ENCODE data around the gene ERF.

Gene ERF

DNA sequence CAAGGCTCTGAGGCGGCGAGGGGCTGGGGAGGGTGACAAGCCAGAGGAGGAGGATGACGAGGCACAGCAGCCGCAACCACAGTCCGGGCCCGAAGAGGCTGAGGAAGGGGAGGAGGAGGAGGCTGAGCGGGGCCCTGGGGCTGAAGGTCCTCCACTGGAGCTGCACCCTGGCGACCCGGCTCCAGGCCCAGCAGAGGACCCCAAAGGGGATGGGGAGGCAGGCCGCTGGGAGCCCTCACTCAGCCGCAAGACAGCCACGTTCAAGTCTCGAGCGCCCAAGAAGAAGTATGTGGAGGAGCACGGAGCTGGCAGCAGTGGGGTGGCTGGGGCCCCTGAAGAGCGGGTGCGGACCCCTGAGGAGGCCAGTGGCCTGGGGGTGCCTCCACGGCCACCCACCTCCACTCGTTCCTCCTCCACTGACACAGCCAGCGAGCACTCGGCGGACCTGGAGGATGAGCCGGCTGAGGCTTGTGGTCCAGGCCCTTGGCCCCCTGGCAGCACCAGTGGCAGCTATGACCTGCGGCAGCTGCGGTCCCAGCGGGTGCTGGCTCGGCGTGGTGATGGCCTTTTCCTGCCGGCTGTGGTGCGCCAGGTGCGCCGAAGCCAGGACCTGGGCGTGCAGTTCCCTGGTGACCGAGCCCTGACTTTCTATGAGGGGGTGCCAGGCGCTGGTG is 17.1 kb upstream of the ERF start:
- no peak overlapping the region for H3K4me3 ChIP-seq (ENCODE audit: low read depth, low read length)
- TF ChIP-seq, protein P1, sequence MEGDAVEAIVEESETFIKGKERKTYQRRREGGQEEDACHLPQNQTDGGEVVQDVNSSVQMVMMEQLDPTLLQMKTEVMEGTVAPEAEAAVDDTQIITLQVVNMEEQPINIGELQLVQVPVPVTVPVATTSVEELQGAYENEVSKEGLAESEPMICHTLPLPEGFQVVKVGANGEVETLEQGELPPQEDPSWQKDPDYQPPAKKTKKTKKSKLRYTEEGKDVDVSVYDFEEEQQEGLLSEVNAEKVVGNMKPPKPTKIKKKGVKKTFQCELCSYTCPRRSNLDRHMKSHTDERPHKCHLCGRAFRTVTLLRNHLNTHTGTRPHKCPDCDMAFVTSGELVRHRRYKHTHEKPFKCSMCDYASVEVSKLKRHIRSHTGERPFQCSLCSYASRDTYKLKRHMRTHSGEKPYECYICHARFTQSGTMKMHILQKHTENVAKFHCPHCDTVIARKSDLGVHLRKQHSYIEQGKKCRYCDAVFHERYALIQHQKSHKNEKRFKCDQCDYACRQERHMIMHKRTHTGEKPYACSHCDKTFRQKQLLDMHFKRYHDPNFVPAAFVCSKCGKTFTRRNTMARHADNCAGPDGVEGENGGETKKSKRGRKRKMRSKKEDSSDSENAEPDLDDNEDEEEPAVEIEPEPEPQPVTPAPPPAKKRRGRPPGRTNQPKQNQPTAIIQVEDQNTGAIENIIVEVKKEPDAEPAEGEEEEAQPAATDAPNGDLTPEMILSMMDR (conservative IDR thresholded peaks at IDR 0.05; ENCODE audit: low read depth, low read length): no peak

DNA sequence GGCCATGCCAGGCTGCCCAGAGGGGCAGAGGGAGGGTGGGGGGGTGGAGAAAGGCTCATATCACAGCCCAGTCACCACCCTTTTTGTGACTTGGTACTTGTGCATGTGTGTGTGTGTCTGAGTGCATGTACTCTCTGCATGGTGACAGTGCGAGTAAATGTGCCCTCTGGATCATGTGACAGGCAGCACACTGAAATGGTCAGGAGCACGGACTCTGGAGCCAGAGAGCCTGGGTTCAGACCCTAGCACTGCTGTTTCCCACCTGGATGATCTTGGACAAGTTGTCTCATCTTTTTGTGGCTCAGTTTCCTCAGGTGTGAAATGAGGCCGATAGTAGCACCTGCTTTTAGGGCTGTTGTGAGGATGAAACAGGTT is 16.1 kb upstream of the ERF start:
- TF ChIP-seq, protein P1 (conservative IDR thresholded peaks at IDR 0.05; ENCODE audit: low read depth, low read length): no peak
- DNase-seq (ENCODE audit: low read depth): no peak
- H3K4me3 ChIP-seq (ENCODE audit: low read depth, low read length): peak overlapping the region; percentile 64

More for the DNA sequence above, 17.1 kb upstream of the ERF start:
- no peak for DNase-seq (ENCODE audit: low read depth)

DNA sequence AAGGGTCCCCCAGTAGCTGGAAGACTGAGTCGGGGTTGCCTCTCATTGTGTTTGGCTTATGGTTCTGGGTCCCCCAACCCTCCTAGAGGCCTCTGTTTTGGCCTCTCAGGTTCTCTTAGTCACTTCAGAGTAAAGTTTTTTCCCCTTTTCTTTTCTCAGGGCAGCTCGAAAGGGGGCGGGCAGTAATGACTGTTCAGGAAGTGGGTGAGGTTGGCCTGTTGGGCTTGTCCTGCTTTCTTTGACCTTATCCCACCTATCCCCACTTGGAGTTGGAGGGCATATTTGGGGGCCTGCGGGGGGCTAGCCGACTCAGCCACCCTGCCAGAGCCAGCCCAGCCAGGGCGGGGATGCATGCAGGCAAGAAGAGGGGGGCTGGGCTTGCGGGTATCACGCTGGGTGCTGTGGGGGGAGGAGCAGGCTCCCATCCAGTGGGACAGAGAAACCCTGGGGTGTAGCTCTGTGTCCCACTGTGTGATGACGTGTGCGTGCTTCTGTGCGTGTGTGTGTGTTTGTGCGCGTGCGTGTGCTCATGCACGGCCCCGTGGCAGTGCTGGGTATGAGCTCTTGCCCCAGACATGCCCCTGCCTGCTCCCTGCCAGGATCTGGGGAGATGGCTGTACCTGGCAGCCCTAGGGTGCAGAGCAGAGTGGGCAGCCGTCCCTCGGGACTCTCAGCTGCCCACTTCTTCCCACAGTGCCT is 15.6 kb upstream of the ERF start:
- H3K4me3 ChIP-seq (ENCODE audit: low read depth, low read length): peak overlapping the region; percentile 64
- TF ChIP-seq, protein P1 (conservative IDR thresholded peaks at IDR 0.05; ENCODE audit: low read depth, low read length): no peak
- peak; percentile 91 for DNase-seq (ENCODE audit: low read depth)

DNA sequence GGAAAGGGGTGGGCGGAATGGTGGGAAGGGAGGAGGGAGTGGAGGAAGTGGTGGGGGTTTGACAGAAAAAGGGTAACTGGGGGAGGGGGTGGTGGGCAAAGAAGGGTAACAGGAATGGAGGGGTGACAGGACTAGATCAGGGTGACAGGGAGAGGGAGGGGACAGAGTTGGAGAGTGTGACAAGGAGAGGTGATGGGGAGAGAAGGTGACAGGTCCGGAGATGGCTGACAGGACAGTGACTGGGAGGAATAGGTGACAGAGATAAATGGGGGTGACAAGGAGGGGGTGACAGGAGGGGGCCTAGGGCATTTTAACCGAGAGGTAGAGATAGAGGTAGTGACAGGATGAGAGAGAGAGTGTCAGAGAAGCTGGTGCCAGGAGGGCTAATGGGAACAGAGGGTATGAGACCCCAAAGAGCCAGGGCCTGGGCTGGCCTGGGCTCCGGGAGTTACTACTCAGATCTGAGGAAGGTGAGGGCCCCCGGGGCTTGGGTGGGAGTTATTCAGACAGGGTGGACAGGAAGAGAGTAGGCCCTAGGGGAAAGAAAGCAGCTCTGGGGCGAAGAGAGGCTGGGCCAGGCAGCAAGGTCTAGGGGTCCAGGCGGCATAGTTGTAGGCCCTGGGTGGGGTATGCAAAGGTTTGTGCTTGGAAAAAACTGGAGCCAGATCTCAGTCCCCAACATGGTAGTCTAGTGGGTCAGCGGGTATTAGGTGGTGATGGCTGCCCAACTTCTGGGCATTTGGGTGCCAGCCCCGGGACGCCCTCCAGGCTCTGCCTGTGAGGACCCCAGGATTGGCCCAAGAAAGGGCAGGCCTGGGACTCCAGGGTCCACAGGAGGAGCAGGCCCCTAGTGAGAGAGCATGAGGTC is 14.8 kb upstream of the ERF start:
- peak overlapping the region; percentile 64 for H3K4me3 ChIP-seq (ENCODE audit: low read depth, low read length)
- TF ChIP-seq, protein P1 (conservative IDR thresholded peaks at IDR 0.05; ENCODE audit: low read depth, low read length): no peak
- DNase-seq (ENCODE audit: low read depth): no peak

DNA sequence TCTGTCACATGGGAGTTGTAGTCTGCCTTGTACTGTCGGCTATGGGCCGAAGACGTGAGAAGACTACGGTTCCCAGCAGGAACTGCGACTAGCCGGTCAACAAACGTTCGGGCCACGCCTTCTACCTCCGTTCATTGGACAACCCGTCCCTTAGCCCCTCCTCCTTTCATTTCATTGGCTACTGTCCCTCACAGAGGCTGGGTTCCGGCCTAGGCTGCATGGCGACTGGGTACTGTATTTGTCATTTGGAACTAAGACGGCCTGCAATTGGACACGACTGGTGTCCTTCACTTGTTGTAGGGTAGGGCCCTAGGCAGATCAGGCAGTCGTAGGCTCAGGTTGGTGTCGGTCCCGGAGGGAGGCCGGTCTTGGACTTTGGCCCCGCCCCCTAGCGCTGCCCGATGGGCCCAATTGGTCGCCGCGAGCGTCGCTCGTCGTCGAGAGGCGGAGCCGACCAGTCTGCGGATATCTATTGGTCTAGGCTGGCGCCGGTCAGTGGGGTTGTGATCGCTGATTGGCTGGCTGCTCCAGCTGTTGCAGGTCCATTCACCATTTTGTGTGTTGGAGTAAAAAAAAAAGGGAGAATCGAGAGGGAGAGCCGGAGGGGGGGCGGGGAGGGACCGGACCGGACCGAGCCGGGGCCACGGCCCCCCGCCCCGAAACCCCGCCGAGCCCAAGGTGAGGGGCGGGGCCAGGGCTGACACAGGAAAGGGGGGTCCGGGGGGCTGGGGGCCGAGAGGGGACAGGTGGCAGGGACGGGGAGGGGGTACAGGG is 14.0 kb upstream of the ERF start, which contains the start of gene CIC:
Gene CIC (plus strand): TSS at position 549 of the 774 bp plus-strand sequence. CDS start 2,532 bp downstream, outside the sequence.
- peak; percentile 100 for DNase-seq (ENCODE audit: low read depth)
- TF ChIP-seq, protein P1 (conservative IDR thresholded peaks at IDR 0.05; ENCODE audit: low read depth, low read length): no peak
- H3K4me3 ChIP-seq (ENCODE audit: low read depth, low read length): peak within 1 kb of the TSS; percentile 93

DNA sequence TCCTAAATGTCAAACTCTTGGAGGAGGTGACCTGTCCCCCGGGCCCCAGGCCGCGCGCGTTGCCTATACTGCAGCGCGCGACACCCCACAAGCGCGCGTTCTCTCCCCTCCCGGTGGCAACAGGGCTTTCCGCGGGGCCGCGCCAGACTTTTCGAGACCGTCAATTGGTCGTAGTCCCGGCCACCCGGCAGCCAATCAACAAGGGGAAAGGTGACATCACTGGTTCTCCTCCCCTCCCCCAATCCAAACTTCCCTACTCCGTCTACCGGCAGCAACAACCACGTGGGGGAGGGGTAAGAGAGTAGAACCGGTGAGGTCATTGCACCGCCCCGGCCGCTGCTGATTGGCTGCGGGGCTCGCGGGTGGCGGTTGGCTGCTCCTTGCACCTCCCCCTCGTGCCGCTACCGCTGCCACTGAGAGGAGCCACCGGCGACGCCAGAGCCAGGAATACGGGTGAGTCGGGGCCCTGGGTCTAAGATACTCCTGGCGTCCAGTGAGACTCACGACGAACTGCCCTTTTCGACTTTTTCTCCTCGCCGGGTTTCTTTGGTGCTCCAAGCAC is 13.3 kb upstream of the ERF start:
- TF ChIP-seq, protein P1 (conservative IDR thresholded peaks at IDR 0.05; ENCODE audit: low read depth, low read length): no peak
- DNase-seq (ENCODE audit: low read depth): peak; percentile 100
- peak overlapping the region; percentile 93 for H3K4me3 ChIP-seq (ENCODE audit: low read depth, low read length)
